Measurements from ENCODE around the gene BTRC.

BTRC gene

DNA sequence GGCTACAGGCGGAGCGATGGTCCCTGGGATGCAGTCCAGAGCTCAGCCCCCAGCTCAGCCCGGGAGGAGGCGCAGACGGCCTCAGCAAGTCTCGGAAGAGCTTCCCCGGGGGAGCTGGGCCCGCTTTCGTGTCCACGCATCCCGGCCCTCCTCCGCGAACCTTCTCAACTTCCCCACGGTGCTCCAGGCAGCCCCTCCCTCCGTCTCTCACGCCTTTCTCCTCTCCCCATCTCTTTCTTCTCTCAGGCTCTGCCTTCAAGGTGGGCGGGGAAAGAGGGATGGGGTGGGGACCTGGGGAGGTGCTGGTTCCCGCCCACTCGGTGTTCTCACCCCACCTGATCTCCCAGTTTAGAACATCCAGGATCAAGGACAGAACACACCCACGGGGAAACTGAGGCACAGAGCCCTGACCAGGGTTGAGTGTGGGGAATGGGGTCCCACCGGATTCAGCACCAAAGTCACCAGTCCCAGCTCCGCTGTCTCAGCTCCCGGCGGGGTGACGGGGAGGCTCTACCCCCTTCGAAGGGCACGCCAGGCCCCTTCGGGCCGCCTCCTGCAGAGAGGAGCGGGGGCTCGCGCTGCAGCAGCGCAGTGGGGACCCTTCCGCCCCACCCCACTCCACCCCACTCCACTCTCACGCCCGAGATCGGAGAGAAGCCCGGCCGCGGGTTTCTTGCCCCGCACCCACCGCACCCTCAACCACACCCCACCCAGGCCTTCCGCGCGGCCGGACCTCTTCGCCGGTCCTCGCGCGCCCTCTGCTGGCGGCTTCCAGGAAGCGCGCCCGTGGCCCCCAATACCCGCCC, 215.9 kb downstream of the BTRC start:
- DNase-seq (ENCODE audit: low spot score): peak; percentile 93

DNA sequence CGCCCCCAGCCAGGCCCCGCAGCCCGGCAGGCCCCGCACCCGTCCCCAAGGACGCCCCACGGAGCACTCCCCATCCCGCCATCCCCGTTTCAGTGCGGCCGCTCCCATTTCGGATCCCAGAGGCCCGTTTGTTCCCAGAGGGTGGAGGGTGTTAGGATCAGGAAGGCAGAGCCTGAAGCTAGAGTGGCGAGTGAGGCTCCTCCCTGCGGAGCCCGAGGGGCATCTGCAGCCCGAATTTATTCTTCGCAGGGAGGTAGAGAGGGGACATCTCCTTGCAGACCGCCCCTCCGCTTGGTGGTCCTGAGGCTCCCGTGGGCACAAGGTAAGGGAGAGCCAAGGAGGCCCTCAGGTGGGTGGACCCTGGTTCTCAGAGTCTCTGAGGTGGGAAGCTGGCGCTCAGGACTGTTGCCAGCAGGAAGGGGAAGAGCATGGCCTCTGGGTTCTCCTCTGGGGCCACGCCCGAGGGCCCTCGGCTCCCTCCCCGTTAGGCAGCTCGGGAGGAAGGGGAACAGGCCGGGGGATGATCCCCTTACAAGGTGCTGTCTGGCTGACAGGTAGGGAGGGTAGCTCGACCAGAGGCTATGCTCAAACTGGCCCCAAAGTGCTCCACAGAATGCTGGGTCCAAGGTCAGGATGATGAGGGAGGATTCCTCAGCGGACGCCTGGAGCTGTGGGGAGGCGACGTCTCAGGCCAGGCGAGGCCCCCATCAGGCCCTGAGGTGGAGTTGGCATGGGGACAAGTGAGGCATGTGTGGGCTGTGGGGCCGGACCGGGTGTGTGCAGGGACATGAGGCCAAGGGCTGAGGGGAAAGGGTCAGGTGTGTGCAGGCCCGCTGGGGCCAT, 216.7 kb downstream of the BTRC start:
- DNase-seq (ENCODE audit: low spot score): peak; percentile 47

DNA sequence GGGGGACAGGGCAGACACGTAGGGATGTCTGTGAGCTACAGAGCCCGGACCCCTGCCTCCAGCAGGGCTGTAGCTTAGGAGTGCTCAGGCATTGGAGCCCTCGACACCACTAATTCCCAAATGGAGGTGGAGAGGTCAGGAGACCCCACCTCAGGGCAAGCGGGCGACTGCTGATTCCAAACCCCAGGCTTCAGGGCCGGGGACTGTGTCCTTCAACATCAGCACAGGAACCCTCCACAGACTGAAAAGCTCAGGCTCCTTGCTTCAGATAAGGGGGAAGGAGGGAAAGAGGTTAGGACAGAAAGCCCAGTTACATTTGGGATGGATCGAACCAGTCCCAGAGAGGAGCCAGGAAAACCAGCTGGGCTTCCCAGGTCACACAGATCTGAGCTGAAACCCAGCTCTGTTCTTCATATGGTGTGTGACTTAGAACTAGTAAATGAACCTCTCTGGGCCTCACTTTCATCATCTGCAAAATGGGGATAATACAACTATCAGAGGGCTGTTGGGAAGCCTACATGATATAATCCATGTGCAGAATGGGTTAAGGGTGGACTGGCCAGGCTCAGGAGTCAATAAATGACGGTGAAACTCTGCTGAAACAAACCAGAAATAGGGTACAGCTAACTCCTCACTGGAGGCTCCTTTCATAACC, 217.4 kb downstream of the BTRC start:
- DNase-seq (ENCODE audit: low spot score): no peak

- no peak for DNase-seq (ENCODE audit: low spot score)
Measured at GRCh38 chr10:101572126-101572525, 218.2 kb downstream of the BTRC start.

GRCh38 chr10:101572785-101573184, 218.8 kb downstream of the BTRC start:
- no peak for DNase-seq (ENCODE audit: low spot score)

- DNase-seq (ENCODE audit: low spot score): no peak
Measured at GRCh38 chr10:101573885-101574753, 220.2 kb downstream of the BTRC start.

DNA sequence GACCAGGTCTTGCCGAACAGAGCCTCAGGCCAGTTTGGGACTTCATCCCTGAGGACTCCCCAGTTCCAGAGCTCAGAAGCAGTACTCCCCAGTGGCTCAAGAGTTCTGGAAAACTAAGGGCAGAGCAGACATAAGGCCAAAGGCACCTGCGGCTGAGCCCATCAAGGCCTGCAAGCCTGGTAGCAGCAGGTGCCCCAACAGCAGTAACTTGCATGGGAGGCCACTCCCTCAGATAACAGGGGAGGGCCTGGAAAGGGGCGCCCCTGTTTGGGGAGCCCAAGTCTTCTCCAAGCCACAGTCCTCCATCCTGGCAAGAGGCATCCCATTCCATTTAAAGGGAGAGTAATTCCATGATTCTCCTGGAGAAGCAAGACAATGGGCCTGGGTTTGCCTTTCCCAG, 221.1 kb downstream of the BTRC start:
- DNase-seq (ENCODE audit: low spot score): no peak

DNA sequence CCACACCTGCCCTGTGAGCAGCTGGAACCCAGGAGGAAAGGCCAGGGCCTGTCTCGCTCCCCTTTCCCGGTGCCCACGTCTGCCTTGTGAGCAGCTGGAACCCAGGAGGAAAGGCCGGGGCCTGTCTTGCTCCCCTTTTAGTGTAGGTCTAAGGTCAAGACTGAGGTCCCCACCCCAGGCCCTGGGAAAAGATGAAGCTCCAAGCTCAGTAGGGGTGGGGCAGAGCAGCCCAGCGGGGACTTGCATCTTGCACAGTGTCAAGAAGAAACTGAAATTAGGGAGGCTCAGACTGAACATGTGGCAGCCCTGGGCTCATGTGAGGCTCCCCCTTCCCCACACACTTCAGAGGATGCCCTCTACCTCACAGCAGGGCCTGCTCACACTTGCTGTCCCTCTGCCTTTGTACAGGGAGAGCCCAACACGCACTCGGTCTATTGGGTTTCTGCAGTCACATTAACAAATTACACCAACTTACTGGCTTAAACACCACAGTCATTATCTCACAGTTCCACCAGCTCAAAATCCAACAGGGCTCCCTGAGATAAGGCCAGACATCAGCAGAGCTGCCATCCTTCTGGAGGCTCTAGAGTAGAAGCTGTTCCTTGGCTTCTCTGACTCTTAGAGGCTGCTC, 221.7 kb downstream of the BTRC start:
- DNase-seq (ENCODE audit: low spot score): no peak

DNA sequence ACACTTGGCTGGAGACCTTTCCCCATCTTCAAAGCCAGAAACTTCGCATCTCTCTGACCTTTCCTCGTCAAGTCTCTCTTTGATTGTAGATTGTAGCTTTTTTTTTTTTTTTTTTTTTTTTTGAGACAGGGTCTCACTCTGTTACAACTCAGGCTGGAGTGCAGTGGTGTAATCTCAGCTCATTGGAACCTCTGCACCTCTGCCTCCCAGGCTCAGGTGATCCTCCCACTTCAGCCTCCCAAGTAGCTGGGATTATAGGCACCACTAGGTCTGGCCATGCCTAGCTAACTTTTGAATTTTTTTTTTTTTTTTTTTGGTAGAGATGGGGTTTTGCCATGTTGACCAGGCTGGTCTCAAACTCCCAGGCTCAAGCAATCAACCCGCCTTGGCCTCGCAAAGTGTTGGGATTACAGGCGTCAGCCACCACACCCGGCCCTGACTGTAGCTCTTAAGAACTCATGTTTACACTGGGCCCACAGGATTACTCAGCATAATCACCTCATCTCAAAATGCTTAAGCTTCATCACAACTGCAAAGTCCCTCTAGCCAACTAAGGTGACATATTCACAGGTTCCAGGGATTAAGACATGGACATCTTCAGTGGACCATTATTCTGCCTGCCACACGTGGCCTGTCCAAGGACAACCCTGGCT, 222.4 kb downstream of the BTRC start:
- no peak for DNase-seq (ENCODE audit: low spot score)

DNA sequence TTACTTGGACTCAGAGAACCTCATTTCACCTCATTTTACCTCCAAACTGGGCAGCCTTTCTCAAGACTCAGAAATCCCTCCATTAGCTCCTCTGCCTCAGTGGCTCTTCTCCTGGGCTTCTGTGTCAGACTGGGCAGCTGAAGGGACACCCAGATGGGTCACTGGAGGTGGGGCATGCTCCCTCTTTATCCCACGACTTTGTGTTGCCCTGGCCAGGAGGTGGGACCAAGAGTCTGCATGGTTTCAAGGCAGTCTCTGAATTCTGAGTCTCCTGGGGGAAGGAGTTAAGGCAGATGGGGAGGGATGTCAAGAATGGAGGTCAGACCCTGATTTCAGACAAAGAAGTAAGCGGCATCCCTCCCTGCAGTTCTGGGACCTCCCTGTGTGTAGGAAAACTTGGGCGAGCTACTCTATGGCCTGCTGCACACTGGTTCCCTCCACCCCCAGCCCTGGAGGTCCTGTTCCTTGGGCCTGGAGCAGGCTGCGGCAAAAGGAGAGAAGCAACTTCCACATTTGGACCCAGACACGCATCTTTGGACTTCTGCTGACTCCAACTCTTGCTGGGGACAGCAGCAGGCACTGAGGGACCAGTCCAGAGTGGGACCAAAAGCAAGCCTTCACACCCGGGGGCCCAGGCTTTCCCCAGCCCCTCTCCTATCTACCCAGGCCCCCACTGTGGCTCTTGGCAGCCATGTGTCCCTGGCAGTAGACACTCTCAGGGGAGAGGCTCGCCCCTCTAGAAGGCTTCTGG, 223.3 kb downstream of the BTRC start:
- DNase-seq (ENCODE audit: low spot score): no peak

DNA sequence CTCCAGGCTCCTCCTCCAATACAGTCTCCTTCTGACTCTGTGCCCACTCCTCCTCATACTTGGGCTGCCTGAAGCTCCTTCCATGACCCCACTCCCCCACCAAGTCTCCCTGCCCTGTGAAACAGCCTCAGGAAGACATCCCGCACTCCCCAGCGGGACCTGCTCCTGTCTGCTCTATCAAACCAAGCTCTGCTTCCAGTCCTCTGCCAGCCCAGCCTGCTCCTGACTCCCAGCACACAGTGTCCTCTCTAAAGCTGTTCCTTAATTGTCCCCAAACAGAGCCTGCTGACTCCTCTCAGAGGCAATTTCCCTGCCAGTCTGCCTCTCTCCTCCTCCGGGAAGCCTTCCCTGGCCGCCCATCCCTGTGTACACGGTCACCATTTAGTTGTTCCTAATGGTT, 224.2 kb downstream of the BTRC start:
- no peak for DNase-seq (ENCODE audit: low spot score)

DNA sequence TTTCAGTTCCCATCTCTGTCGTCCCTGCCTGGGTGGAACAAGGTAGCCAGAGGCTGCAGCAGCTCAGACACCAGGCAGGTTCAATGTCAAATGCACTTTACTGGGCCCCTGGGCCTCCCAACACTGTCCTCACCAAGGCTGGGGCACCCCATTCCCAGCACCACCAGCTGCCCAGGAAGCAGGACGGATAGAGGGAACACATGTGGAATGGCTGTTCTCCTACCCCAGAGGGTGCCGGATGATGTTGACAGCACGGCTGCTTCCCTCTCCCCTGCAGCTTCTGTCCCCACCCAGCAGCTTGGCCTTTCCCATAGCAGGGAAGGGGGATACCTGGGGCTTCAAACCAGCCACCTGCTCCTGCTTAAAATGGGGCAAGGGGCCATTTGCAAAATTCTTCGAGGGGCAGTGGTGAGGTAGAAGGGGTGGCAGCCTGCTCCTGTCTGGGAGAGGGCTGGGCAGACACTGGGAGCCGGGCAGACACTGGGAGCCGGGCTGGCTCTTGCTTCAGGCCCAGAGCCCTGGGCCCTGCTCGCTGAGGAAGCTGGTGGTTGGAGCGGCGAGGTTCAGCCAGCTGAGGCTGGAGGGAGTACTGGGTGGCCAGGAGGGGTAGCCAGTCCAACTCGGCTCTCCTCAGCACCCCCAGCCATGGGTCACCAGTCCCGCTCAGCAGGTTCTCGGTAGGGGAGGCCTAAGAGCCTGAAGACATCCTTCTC, 225.0 kb downstream of the BTRC start:
- no peak for DNase-seq (ENCODE audit: low spot score)

- no peak for DNase-seq (ENCODE audit: low spot score)
Measured at GRCh38 chr10:101579516-101579870, 225.5 kb downstream of the BTRC start.

DNA sequence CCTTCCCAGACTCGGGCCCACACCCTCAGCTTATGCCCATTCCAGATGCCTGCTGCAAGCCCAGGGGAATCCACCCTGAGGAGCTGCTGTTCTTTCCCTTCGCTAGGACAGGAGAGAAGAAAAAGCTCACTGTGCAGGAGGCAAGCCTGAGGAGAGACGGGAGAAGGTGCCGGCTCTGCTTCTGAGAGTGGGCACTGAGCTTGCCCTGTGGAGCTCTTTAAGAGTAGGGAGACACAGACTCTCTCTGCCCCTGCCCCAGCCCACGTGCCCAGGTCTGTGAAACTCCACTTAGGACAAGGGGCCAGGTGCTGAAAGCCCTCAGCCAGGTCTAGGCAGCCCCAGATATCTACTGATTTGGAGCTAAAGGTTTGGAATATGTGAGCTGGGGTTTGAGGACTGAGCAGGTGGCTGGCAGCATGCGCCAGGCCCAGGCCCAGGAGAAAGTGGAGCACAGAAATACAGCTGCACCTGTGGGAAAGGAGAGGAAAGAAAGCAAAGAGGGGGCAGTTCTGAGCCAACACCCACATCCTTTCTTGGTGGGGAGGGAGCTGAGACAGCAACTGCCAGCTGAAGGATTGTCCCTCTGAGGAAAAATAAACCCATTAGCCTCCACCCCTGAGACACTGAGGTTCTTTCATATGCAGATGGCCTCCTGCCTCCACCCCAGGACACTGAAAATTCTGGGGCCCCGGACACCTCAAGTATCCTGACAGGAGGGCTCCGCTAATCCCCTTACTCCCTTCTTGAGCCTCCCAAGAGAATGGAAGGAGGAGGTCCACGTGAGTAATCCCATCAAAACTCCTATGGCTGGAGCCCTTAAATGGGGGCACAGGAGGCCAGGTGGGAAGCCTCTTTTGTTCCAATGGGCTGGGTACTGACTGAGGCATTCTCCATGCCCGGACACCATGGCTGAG, 226.8 kb downstream of the BTRC start:
- DNase-seq (ENCODE audit: low spot score): no peak

GRCh38 chr10:101585841-101586240, 231.9 kb downstream of the BTRC start:
- no peak for DNase-seq (ENCODE audit: low spot score)

DNA sequence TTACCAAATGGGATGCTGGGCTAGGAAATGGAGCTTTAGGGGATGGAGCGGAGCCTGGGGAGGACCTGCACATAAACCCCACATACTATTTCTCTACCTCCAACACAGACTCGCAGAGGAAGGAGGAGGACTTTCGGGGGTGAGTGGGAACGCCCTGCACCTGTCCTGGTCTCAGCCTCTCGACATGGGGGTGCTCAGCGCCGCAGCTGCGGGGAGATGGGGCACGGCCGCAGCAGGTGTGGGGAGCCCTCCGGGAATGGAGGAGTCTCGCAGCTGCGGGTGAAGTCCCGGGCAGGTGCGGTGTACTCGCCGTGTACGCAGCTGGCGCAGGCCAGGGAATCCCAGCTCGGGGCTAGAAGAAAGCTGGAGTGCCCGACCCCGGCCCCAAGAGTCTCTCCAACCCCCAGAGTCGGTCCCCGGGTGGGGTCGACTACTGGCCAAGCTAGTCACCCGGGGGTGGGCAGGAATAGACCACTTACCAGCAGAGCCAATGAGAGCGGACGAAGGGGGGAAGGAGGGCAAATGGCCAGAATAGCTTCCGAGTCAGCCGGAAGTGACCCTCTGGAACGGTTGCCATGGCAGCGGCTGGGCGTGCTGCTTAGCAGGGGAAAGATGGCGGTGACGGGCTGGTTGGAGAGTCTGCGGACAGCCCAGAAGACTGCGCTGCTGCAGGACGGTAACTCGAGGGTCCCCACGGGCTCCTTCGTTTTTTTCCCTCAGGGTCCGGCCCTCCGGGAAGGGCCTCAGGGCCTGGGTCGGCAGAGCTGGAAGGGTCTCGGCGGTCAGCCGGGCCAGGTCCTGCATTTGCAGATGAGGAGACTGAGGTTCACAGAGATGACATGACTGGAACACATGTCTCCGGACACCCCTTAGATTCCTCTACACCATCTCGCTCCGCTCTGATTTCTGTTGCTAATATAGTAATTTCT, 234.0 kb downstream of the BTRC start, which contains the start of the genes DPCD and POLL:
DPCD (plus strand) TSS at position 597 of the 929 bp plus-strand sequence; CDS start at position 613, 16 bp downstream.
POLL (minus strand) TSS at position 533 of the 929 bp plus-strand sequence. CDS start 897 bp downstream, outside the sequence.
- peak; percentile 96 for DNase-seq (ENCODE audit: low spot score)

- DNase-seq (ENCODE audit: low spot score): no peak
Measured at GRCh38 chr10:101588879-101589278, 234.9 kb downstream of the BTRC start.

All from HuH-7 (cell line).